GM12801 (cell line): ENCODE results near the gene NANOS2.

ENCODE experiments used
- CTCF ChIP-seq: IDR thresholded peaks from one replicate; pipeline ENCODE4 v1.5.1; 2011; ENCODE audit warnings: control low read depth; ENCODE audit not compliant: insufficient read length; ENCODE audit errors: extremely low read depth

NANOS2 gene

DNA sequence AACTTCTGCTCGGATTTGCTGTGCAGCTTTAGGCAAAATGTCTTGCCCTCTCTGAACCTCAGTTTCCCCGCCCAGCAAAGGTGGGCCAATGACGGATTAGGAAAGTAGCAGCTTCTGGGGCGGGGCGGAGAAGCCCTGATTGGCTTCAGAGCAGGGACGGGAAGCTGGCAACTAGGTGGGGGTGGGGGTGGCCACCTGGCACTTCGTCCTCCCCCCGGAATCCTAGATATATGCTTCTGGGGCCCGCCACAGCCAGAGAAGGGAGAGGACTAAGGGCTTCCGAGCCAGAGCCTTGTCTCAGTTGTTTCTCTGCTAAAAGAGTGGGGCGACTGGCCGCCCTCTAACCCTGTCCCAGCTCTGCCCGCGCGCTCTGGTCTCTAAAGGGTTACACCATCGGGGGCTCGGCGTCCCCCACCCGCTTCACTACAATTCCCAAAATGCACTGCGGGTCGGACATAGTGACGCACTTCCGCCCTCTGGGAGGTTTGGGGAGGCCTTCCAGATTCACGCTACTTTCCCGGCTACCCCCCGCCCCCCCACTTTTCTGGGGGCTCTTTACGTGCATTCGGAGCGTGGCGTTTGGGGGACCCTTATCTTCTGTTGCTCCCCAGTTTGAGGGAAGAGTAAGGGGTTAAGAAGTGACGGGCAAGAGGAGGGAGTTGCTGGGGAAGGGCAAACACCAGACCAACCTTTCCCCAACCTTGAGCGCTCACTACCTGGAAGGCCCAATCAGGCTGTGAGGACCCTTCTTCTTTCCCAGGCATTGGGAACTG is 28.0 kb downstream of the NANOS2 start:
- no peak for TF ChIP-seq CTCF

DNA sequence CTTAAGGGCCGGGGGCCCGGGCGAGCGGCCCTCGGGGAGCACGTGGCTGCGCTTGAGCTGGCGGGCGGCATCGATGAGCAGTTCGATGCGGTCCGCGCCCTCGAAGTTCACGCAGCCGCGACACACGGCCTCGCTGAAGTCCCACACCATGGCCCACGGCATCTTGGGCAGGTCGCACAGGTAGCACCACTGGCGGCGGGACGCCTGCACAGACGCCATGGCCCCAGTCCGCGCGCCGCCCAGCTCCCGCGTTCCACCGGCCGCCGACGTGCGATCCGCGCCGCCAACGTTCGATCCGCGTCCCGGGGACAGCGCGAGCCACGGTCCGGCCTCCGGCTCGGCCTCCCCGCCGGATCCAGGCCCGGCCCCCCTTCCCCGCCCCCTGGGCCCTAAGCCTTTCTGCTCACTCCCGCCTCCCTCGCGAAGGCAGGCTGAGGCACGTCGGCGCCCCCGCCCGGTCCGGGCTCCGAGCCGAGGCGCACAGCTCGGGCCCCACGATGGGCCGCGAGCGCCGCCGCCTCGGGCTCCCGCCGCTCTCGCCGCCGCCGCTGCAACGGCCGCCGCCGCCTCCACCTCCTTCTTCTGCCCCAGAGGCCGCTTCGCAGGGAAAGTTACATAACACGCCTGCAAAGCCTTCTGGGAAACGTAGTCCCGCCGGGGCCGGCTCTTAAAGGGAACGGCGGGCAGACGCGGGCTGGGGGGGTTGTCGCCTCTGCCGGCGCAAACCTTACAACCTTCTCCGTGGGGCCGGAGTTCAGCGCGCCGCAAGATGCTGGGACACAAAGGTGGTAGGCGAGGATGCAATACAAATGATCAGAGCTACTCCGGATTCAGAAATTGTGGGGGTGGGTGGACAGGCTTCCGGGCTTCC is 28.8 kb downstream of the NANOS2 start, which contains the start of gene IRF2BP1:
Gene IRF2BP1 (minus strand): TSS at position 586 of the 871 bp plus-strand sequence. CDS start 367 bp downstream, at position 219.
- no peak for TF ChIP-seq CTCF

DNA sequence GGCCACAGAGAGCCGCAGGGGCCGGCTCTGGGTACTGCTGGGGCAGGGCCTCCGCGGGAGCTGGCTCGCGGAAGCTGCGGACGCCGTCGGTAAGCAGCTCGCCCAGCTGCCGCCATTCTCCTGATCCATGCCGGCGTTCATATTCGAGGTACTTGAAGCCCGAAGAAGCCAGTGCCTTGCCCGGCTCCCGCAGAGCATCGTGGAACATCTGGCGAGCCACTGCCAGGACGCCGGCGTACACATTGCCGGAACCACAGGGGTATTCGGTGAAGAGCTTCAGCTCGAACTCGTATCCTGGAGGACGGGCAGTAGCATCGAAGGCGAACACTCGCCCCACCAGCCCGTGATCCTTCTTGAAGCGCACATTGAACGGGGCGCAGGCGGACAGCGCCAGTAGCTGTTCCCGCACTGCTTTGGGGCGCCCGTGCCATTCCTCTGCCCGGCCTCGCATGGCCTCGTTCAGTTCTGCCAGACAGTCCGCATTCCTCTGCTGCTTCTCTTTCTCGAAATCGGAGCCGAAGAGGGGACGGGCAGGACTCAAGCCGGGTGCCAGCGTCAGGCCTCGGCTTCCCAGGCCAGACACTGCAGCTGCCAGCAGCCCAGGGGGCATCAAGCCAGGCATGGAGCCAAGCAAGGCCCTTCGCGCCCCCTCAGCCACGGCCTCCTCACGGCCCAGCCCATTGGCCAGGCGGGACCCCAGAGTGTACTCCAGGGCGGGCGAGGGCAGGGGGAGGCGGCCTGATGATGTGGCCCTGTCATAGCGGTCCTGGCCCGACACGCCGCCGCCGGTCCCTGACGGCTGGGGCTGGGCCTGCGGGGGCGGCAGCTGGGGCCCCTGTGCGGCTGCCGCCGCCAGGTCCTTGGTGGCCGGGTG is 29.7 kb downstream of the NANOS2 start:
- no peak for TF ChIP-seq CTCF

GRCh38 chr19:45883881-45884681 is 30.5 kb downstream of the NANOS2 start:
- TF ChIP-seq CTCF: no peak

DNA sequence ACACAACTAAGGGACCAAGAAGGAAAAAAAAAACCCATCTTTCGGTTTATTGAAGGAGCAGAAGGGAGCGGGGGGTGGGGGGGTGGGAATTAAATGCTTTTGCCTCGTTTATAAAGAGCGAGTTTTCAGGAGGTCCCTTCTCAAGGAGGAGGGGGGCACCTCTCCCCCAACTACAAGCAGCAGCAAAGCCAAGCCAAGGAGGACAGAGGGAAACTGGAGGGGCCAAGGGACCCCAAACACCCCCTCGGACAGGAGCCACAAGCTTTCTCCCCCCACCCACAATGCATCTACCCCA is 31.0 kb downstream of the NANOS2 start:
- TF ChIP-seq CTCF: no peak

DNA sequence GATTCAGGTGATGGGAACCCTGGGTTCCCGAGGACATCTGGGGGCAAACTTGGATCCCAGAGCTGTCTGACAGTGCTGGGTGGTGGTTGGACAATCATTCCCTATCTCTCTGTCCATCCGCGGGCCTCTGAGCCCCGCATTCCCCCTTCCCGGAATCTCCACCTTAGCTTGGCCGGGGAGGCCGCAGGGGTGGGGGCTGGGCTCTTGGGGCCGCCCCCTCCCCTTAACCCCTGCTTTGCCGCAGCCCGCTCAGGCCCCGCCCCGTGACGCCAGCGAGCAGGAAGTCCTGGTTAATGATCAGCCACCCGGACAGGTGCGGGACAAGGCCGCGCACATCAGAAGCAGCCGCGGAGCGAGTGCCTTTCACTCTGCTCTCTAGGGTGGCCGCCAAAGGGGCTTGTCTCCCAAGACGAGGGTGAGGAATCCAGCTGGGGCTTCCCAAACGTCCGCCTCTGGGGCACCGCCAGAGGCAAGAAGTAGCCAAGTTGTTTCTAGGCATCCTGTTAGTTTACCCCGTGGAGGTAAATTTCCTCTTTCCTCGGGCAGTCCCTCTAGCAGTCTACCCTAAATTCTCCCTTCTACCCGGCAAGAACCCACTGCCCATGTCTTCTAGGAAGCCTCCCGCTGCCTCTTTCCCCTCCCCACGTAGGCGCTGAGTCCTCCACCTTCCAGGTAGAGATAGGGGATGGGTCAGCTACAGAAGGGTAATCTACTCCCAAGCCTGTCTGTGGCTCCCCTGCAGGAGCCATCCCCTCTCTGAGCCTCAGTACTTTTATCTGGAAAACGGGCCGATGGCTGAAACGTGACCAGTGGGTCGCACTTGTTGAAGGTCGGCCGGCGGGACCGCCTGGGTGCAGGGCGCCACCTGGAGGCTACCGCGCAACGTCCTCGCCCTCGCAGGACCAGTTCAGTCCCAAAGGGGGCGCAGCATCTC is 31.7 kb downstream of the NANOS2 start:
- peak; percentile 37 for TF ChIP-seq CTCF
